ENCODE data around the gene LZTS2. TPM values are rescaled to one million over a fixed set of nuclear protein-coding genes. Genes with fewer than 3 reads are reported as not detected.

Gene LZTS2
- total RNA-seq, 1 experiment from 2014 or later, result 49.1 TPM

DNA sequence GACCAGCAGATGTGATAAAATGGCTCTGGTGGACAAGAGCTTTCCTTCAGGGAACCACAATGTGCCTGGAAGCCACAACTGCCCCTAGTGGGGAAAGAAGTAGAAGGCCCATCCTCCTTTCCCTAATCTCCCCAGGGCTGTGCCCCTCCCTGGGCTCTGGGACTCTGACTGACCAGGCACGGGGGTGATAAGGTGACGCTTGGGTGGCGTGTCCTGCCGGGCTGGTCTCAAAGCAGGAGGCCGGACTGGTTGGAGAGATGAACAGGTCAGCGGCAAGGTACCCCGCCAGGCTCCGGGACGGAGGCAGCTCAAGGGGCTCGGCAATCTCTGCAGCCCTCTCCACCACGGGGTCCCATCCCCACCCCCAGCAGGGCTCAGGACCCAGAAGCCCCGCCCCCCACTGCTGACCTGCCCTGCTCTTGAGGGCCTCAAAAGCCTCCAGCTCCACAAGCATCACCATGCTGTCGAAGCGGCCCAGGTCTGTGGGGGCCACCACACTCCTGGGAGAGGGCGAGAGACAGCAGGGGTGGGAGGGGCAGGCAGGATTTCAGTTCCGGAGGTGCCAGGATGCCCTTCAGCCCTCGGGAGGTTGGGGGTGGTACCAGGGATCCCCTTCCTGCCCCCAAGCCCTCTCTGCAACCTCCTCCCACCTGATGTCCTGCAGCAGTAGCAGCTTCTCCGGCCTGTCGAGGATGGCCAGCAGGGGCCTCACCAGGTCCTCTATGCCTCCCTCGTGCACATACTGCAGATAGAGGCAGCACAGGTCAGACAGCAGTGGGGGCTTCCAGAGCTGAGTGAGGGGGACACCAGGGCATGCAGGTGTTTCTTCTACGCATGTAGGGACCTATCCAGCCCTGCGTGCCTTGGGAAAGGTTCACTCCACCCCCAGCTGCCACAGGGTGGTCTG, 12.2 kb downstream of the LZTS2 start:
- Histone ChIP-seq H3K9me3 (ENCODE audit: low read depth, low read length, poor library complexity, severe bottlenecking) (no peaks in the 10 kb centered on the region), H3K4me3 (ENCODE audit: low read depth, low read length, poor library complexity, severe bottlenecking) (no peak overlapping the region), H3K4me1 (ENCODE audit: insufficient read depth, low read length, poor library complexity, severe bottlenecking) (peaks cover 18% of the 10 kb centered on the region), H3K27ac (ENCODE audit: low read depth, low read length, poor library complexity, severe bottlenecking) (no peak overlapping the region), H3K36me3 (ENCODE audit: insufficient read depth, low read length, poor library complexity, severe bottlenecking) (peaks cover 7% of the 10 kb centered on the region), H3K27me3 (replicated peaks; ENCODE audit: insufficient read depth, low read depth, low read length, poor library complexity) (no peaks in the 10 kb centered on the region)
- TF ChIP-seq, protein P1, sequence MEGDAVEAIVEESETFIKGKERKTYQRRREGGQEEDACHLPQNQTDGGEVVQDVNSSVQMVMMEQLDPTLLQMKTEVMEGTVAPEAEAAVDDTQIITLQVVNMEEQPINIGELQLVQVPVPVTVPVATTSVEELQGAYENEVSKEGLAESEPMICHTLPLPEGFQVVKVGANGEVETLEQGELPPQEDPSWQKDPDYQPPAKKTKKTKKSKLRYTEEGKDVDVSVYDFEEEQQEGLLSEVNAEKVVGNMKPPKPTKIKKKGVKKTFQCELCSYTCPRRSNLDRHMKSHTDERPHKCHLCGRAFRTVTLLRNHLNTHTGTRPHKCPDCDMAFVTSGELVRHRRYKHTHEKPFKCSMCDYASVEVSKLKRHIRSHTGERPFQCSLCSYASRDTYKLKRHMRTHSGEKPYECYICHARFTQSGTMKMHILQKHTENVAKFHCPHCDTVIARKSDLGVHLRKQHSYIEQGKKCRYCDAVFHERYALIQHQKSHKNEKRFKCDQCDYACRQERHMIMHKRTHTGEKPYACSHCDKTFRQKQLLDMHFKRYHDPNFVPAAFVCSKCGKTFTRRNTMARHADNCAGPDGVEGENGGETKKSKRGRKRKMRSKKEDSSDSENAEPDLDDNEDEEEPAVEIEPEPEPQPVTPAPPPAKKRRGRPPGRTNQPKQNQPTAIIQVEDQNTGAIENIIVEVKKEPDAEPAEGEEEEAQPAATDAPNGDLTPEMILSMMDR (conservative IDR thresholded peaks at IDR 0.05; ENCODE audit: low read depth, low read length), result peak; percentile 46
- TF ChIP-seq EZH2 (IDR thresholded peaks at IDR 0.05; ENCODE audit: borderline replicate concordance, low read depth, low read length, poor library complexity, severe bottlenecking), result no peak
- no peak for DNase-seq (ENCODE audit: low spot score)
- ChIA-PET POLR2A (ENCODE audit: low non-redundant PET) (no interaction called here), CTCF (interaction anchor here (0.5 to 1.0 kb wide), 4 partner anchors 14 to 665 kb away, joined by 4 to 8 read pairs (median 6); partner anchors contain the start of gene SCD)
- BruUV-seq (replicated peaks), result no TSS peak
- intact Hi-C loops (cut with micrococcal nuclease; ENCODE audit: unreplicated experiment), result loop anchor here (2.0 kb wide), 1 partner anchor 449 kb away; no protein-coding TSS in a partner anchor

- no peak for TF ChIP-seq EZH2 (IDR thresholded peaks at IDR 0.05; ENCODE audit: borderline replicate concordance, low read depth, low read length, poor library complexity, severe bottlenecking)
- TF ChIP-seq, protein P1 (conservative IDR thresholded peaks at IDR 0.05; ENCODE audit: low read depth, low read length), result peak; percentile 99
- POLR2A ChIA-PET (ENCODE audit: low non-redundant PET), result no interaction called here
- H3K27me3 ChIP-seq (replicated peaks; ENCODE audit: insufficient read depth, low read depth, low read length, poor library complexity), result no peaks in the 10 kb centered on the region
- no peaks in the 10 kb centered on the region for H3K36me3 ChIP-seq (ENCODE audit: insufficient read depth, low read length, poor library complexity, severe bottlenecking)
- peak; percentile 95 for DNase-seq (ENCODE audit: low spot score)
- intact Hi-C loops (cut with micrococcal nuclease; ENCODE audit: unreplicated experiment), result loop anchor here (1.0 to 2.0 kb wide), 2 partner anchors 14 to 450 kb away; no protein-coding TSS in a partner anchor
- H3K27ac ChIP-seq (ENCODE audit: low read depth, low read length, poor library complexity, severe bottlenecking), result no peak overlapping the region
- BruUV-seq (replicated peaks), result no TSS peak
- CTCF ChIA-PET, result interaction anchor here (0.5 kb wide), 1 partner anchor 666 kb away, joined by 7 read pairs; the partner anchor contains the start of gene SCD
- H3K9me3 ChIP-seq (ENCODE audit: low read depth, low read length, poor library complexity, severe bottlenecking), result no peaks in the 10 kb centered on the region
- peaks cover 9% of the 10 kb centered on the region for H3K4me1 ChIP-seq (ENCODE audit: insufficient read depth, low read length, poor library complexity, severe bottlenecking)
- H3K4me3 ChIP-seq (ENCODE audit: low read depth, low read length, poor library complexity, severe bottlenecking), result no peak overlapping the region
Observed at GRCh38 chr10:101012525-101013364, 13.1 kb downstream of the LZTS2 start.

DNA sequence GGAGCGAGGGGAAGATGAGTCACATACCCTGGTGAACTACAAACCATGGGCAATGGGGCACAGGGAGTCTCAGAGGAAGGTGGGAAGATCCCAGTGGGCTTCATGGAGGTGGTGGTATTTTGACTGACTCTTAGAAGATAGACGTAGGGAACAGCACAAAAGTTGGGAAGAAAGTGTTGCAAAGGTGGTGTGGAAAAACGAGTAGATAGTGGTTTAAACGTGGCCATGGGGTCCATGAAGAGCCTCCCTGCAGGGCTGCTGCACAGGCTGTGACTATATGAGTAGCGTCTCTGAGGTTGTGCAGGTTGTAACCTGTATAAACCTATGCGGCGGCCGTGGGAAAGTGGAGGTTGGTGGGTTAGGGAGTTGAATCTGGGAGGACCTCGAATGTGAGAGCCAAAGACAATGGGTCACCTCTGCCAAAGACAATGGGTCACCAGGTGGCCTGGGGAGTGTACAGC, 13.8 kb downstream of the LZTS2 start:
- no peaks in the 10 kb centered on the region for H3K36me3 ChIP-seq (ENCODE audit: insufficient read depth, low read length, poor library complexity, severe bottlenecking)
- ChIA-PET POLR2A (ENCODE audit: low non-redundant PET) (no interaction called here), CTCF (interaction anchor here (0.6 to 2.2 kb wide), 6 partner anchors 17 to 149 kb away, joined by 4 to 13 read pairs (median 4); partner anchors contain the start of genes PDZD7, SEMA4G and SFXN3)
- intact Hi-C loops (cut with micrococcal nuclease; ENCODE audit: unreplicated experiment), result loop anchor here (1.0 to 2.0 kb wide), 2 partner anchors 15 to 451 kb away; no protein-coding TSS in a partner anchor
- no peaks in the 10 kb centered on the region for H3K27me3 ChIP-seq (replicated peaks; ENCODE audit: insufficient read depth, low read depth, low read length, poor library complexity)
- no peak for TF ChIP-seq EZH2 (IDR thresholded peaks at IDR 0.05; ENCODE audit: borderline replicate concordance, low read depth, low read length, poor library complexity, severe bottlenecking)
- TF ChIP-seq, protein P1 (conservative IDR thresholded peaks at IDR 0.05; ENCODE audit: low read depth, low read length), result no peak
- H3K4me3 ChIP-seq (ENCODE audit: low read depth, low read length, poor library complexity, severe bottlenecking), result no peak overlapping the region
- no peak overlapping the region for H3K27ac ChIP-seq (ENCODE audit: low read depth, low read length, poor library complexity, severe bottlenecking)
- no peaks in the 10 kb centered on the region for H3K9me3 ChIP-seq (ENCODE audit: low read depth, low read length, poor library complexity, severe bottlenecking)
- peaks cover 7% of the 10 kb centered on the region for H3K4me1 ChIP-seq (ENCODE audit: insufficient read depth, low read length, poor library complexity, severe bottlenecking)
- DNase-seq (ENCODE audit: low spot score), result no peak
- no TSS peak for BruUV-seq (replicated peaks)
